Heart right ventricle (tissue), 16 donors: ENCODE data around the gene CST8. TPM values are rescaled to one million over a fixed set of nuclear protein-coding genes. Genes with fewer than 3 reads are reported as not detected.

Source experiments
- ATAC-seq, 8 donors: fragments of 200-7000 bp; cut with Tn5 transposase; one replicate each; pipeline ENCODE4 v1.9.1; 2020; ENCODE audit warnings: mild to moderate bottlenecking in 8 of 8, moderate library complexity in 8 of 8, moderate number of reproducible peaks in 1 of 8
- DNase-seq, 2 donors: peaks; one replicate each; pipeline ENCODE4 v3.0.0-alpha.2; 2020
- H3K27ac ChIP-seq, 10 donors: fragments of 200-600 bp; sonication (generic) in 2 of 10; one replicate each; pipeline versions ENCODE4 v1.5.0 to v1.8.0; 2020 to 2022; ENCODE audit warnings: mild to moderate bottlenecking in 3 of 10
- H3K27me3 ChIP-seq, 7 donors: fragments of 200-600 bp; one replicate each; pipeline ENCODE4 v1.8.0; 2021 to 2022; ENCODE audit warnings: mild to moderate bottlenecking in 2 of 7
- H3K36me3 ChIP-seq, 9 donors: fragments of 200-600 bp; sonication (generic) in 1 of 9; one replicate each; pipeline versions ENCODE4 v1.5.0 to v1.8.0; 2020 to 2022; ENCODE audit warnings: mild to moderate bottlenecking in 2 of 9
- H3K4me1 ChIP-seq, 9 donors: fragments of 200-600 bp; sonication (generic) in 1 of 9; one replicate each; pipeline versions ENCODE4 v1.5.0 to v1.8.0; 2020 to 2022; ENCODE audit warnings: mild to moderate bottlenecking in 4 of 9
- H3K4me3 ChIP-seq, 10 donors: fragments of 200-600 bp; sonication (generic) in 2 of 10; one replicate each; pipeline versions ENCODE4 v1.5.0 to v1.8.0; 2020 to 2022; ENCODE audit warnings: mild to moderate bottlenecking in 7 of 10, moderate library complexity in 2 of 10
- H3K9me3 ChIP-seq, 11 donors: fragments of 200-600 bp in 10 of 11; sonication (generic) in 2 of 11; one replicate each; pipeline versions ENCODE4 v1.5.0 to v1.8.0; 2013 to 2022; ENCODE audit warnings: mild to moderate bottlenecking in 2 of 11, control low read depth in 1 of 11, moderate library complexity in 1 of 11
- WGBS, 2 donors: extraction: QIAGEN DNeasy Blood & Tissue Kit; methylation state at CpG; one replicate each; pipeline ENCODE4 v1.1.7; 2013; ENCODE audit warnings: inconsistent platforms in 1 of 2; 5-methylcytosine and 5-hydroxymethylcytosine counted together
- intact Hi-C, 10 donors: fragments of 100-400 bp; cut with DNase I; formaldehyde crosslinking; loops; one replicate each; pipeline versions ENCODE4 v1.11.1 to v1.14.2; 2022
- polyA plus RNA-seq, 2 donors: library from polyadenylated mRNA; stranded (reverse); fragments of 200-250 nt; gene quantifications; one replicate each; pipeline ENCODE4 v1.2.3, GENCODE V29; 2013
- total RNA-seq, 10 donors: library from RNA; stranded (reverse); fragmentation: NEBNext Ultra II Directional in 3 of 10; extraction: Animal tissue kit (Norgen Biotek cat#: 25700) in 3 of 10; gene quantifications; one replicate each; pipeline versions ENCODE4 v1.2.1 to v1.2.4, GENCODE V29; 2021 to 2023
- TF ChIP-seq, protein P1 (sequence below), 9 donors: fragments of 200-600 bp; sonication (generic) in 2 of 9; IDR thresholded peaks; one replicate each; pipeline versions ENCODE4 v1.5.0 to v1.8.0; 2021 to 2022; ENCODE audit warnings: antibody characterized with exemption in 9 of 9, mild to moderate bottlenecking in 5 of 9, moderate library complexity in 1 of 9
- donor health status: Arrhythmogenic right ventricular cardiomyopathy.
- donor health status: ischemic (EF 13 %, LVEDD 7.1; RV severe dilation, severe dysfunction).
- donor health status: healthy with polysubstance abuse.
- donor health status: DM: no; HTN: yes; CAD: no.
- donor health status: DM: no; HTN: no; CAD: no.
- donor health status: ischemic (EF 25% LVEDD 6.9; RV normal size, moderate dysfunction).
- donor health status: ischemic (EF 25% LVEDD 5.7; RV mildly dilated, moderate dysfunction).
- donor health status: healthy.
- donor health status: DM: yes; HTN: yes; CAD: no.
- donor health status: Ischemic cardiomyopathy.
- donor health status: ischemic (EF 35%, LVEDD 5.7; RV mildly dilated, moderate dysfunction).
- donor health status: nonischemic (EF 11% LVEDD 7.7; RV severe dilation, severe dysfunction).
- donor health status: DM: yes; HTN: yes; CAD: no.
- donor health status: PGD.
- donor health status: ischemic (EF 29% LVEDD 5.4; RV normal size, mild dysfunction).
- donor health status: nonischemic (EF 23%, LVEDD 6.1; RV moderate dilation, normal function).

CST8 gene
- total and polyA plus RNA-seq, 12 donors, result not detected

DNA sequence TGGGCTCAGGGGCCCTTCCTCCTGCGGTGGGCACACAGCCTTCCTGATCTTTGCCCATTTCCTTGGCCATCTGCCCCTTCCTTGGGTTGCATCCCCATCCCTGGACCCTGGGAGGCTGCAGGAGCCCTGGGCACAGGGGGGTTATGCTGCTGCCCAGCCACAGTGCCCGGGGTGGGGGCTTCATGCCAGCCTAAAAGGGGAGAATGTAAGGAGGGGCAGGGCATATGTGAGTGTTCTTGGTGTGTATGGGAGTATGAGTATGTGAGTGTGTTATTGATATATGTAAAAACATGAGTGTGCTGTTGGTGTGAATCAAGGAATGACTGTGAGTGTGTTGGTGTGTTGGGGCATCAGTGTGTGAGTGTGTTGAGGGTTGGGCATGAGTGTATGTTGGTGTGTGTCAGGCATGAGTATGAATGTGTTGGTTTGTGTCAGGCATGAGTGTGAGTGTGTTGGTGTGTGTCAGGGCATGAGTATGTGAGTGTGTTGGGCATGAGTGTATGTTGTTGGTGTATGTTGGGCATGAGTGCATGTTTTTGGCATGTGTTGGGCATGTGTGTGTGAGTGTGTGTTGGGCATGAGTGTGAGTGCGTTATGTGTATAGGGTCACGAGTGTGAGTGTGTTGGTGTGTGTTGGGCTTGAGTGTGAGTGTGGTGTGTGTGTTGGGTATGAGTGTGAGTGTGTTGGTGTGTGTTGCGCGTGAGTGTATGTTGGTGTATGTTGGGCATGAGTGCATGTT is 14.7 kb upstream of the CST8 start:
- 68 to 90% methylated on average over 6 of the region's 6 CpGs for WGBS, 2 donors
- H3K9me3 ChIP-seq, result peaks cover 0 to 5% (median 0%) of the 10 kb centered on the region in 11 donors

DNA sequence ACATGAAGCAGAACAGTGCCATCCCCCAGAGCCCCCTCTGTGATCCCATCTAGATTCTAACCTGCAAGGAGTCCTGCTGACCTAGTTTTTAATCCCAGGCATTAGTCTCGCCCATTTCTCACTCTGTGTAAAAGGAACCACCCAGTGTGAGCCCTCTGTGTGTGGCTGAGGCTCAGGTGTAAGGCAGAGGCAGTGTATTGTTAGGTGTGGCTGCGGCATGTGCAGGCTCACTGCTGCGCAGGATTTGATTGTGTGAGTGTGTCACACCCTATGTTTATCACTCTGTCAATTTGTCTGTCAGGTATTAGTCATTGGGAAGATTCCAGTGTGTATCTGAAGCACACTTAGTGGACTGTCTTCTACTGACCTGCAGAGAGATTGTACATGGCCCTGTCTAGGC is 13.7 kb upstream of the CST8 start:
- H3K27me3 ChIP-seq, result peaks cover 0 to 14% (median 5%) of the 10 kb centered on the region in 7 donors
- 66 to 68% methylated on average over 3 of the region's 3 CpGs for WGBS, 2 donors
- H3K9me3 ChIP-seq, result peaks cover 0 to 5% (median 0%) of the 10 kb centered on the region in 11 donors
- no peak for DNase-seq
- no peak overlapping the region for H3K27ac ChIP-seq
- no peaks in the 10 kb centered on the region for H3K36me3 ChIP-seq
- intact Hi-C loops, result no loop called here
- no peak for ATAC-seq
- TF ChIP-seq, protein P1, sequence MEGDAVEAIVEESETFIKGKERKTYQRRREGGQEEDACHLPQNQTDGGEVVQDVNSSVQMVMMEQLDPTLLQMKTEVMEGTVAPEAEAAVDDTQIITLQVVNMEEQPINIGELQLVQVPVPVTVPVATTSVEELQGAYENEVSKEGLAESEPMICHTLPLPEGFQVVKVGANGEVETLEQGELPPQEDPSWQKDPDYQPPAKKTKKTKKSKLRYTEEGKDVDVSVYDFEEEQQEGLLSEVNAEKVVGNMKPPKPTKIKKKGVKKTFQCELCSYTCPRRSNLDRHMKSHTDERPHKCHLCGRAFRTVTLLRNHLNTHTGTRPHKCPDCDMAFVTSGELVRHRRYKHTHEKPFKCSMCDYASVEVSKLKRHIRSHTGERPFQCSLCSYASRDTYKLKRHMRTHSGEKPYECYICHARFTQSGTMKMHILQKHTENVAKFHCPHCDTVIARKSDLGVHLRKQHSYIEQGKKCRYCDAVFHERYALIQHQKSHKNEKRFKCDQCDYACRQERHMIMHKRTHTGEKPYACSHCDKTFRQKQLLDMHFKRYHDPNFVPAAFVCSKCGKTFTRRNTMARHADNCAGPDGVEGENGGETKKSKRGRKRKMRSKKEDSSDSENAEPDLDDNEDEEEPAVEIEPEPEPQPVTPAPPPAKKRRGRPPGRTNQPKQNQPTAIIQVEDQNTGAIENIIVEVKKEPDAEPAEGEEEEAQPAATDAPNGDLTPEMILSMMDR (IDR thresholded peaks at IDR 0.05), result no peak
- no peaks in the 10 kb centered on the region for H3K4me1 ChIP-seq
- no peak overlapping the region for H3K4me3 ChIP-seq

More for the DNA sequence above, 14.7 kb upstream of the CST8 start:
- Histone ChIP-seq H3K36me3 (no peaks in the 10 kb centered on the region), H3K27ac (no peak overlapping the region), H3K4me3 (no peak overlapping the region), H3K27me3 (peaks cover 0 to 14% (median 5%) of the 10 kb centered on the region in 7 donors), H3K4me1 (no peaks in the 10 kb centered on the region)
- DNase-seq (no peak), ATAC-seq (no peak)
- intact Hi-C loops, result no loop called here
- TF ChIP-seq, protein P1 (IDR thresholded peaks at IDR 0.05), result no peak

DNA sequence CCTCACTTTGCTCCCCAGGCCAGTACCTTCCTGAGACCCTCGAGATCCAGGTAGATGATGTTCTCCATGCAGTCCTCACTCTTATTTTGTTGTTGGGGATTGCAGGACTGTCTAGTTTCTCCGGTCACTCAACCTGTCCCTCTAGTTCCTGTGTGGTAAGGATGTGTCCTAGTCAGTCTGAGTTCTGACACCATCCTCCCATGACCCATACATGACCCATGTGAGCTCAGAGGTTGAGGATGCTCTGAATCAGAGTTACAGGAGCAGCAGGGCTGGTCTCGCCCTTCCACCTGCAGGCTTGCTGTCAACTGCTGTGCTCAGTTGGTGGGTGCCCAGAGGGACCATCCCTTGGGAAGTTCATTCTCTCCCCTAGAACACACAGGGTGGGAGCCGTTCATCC is 11.9 kb upstream of the CST8 start:
- Histone ChIP-seq H3K4me3 (no peak overlapping the region), H3K9me3 (peaks cover 0 to 5% (median 0%) of the 10 kb centered on the region in 11 donors), H3K27ac (no peak overlapping the region), H3K4me1 (no peaks in the 10 kb centered on the region), H3K27me3 (peaks cover 0 to 5% (median 0%) of the 10 kb centered on the region in 7 donors), H3K36me3 (no peaks in the 10 kb centered on the region)
- DNase-seq, result no peak
- WGBS, 2 donors, result 74 to 78% methylated on average over 4 of the region's 4 CpGs
- no peak for ATAC-seq
- TF ChIP-seq, protein P1 (IDR thresholded peaks at IDR 0.05), result no peak
- intact Hi-C loops, result no loop called here

DNA sequence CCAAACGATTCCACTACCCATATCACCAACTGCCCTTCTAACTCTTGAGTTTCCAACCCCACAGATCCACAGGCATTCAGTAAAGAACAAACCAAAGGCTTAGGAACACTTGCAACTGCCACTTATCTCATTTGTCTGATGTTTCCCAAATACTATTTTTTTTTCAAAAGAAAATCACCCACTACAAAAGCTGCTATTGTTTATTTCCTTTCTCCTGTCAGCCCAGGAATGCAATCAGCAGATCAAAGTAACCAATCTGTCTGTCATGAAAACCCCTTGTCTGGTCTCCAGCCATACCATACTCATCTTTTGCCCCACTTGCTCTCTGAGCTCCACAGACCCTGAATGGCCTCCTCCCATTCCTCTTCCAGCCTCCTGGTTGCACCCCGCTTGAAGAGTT is 8.8 kb upstream of the CST8 start:
- H3K27me3 ChIP-seq, result no peaks in the 10 kb centered on the region
- no peak for ATAC-seq
- no peak overlapping the region for H3K4me3 ChIP-seq
- peaks cover 0 to 10% (median 0%) of the 10 kb centered on the region in 11 donors for H3K9me3 ChIP-seq
- intact Hi-C loops, result no loop called here
- H3K27ac ChIP-seq, result no peak overlapping the region
- H3K4me1 ChIP-seq, result no peaks in the 10 kb centered on the region
- WGBS, 2 donors, result 63 to 65% methylated on average over 2 of the region's 2 CpGs
- TF ChIP-seq, protein P1 (IDR thresholded peaks at IDR 0.05), result no peak
- DNase-seq, result no peak
- no peaks in the 10 kb centered on the region for H3K36me3 ChIP-seq
